SH-SY5Y (cell line): Measurements from ENCODE around the gene MYO1D.

Experiments
- GATA2 ChIP-seq: IDR thresholded peaks from 2 replicates; pipeline ENCODE4 v1.6.1; 2011; ENCODE audit warnings: mild to moderate bottlenecking, low read depth, low read length
- GATA3 ChIP-seq: IDR thresholded peaks from 2 replicates; pipeline ENCODE4 v1.6.1; 2011; ENCODE audit warnings: low read depth, mild to moderate bottlenecking, low read length, moderate library complexity

- no peak for TF ChIP-seq GATA2
- TF ChIP-seq GATA3 = no peak
Observed at GRCh38 chr17:32673964-32674363, 203.0 kb downstream of the MYO1D start.
